Endothelial cell of umbilical vein (primary cell): Measurements from ENCODE around the gene CCDC61.

Experiments
- EZH2 ChIP-seq: IDR thresholded peaks from 2 replicates; pipeline ENCODE4 v1.6.1; 2012; ENCODE audit warnings: borderline replicate concordance, low read depth, mild to moderate bottlenecking, moderate library complexity, low read length, inconsistent platforms; ENCODE audit not compliant: severe bottlenecking
- FOS ChIP-seq: IDR thresholded peaks from 2 replicates; pipeline ENCODE4 v1.6.1; 2011; ENCODE audit warnings: mild to moderate bottlenecking, low read length, moderate library complexity, borderline replicate concordance; ENCODE audit not compliant: insufficient read depth
- JUN ChIP-seq: IDR thresholded peaks from 2 replicates; pipeline ENCODE4 v1.6.1; 2011; ENCODE audit warnings: borderline replicate concordance, low read depth; ENCODE audit not compliant: insufficient read length, insufficient read depth
- POLR2A ChIP-seq: IDR thresholded peaks from 2 replicates; pipeline ENCODE4 v1.6.1; 2012; ENCODE audit warnings: low read depth, mild to moderate bottlenecking, control low read depth, low read length
- POLR2AphosphoS5 ChIP-seq: IDR thresholded peaks from 2 replicates; pipeline ENCODE4 v1.6.1; 2012; ENCODE audit warnings: low read depth, mild to moderate bottlenecking, control low read depth, low read length, moderate library complexity; ENCODE audit not compliant: insufficient read depth
- TF ChIP-seq, protein P1 (sequence below), 2 donors: IDR thresholded peaks; 1 replicate in 1 of 2; 2 replicates in 1 of 2; pipeline ENCODE4 v1.5.1; 2011; ENCODE audit warnings: low read length in 2 of 2, mild to moderate bottlenecking in 2 of 2, moderate library complexity in 2 of 2, control low read depth in 1 of 2, inconsistent platforms in 1 of 2, low read depth in 1 of 2; ENCODE audit not compliant: insufficient read depth in 1 of 2; ENCODE audit errors: extremely low read depth in 1 of 2

DNA sequence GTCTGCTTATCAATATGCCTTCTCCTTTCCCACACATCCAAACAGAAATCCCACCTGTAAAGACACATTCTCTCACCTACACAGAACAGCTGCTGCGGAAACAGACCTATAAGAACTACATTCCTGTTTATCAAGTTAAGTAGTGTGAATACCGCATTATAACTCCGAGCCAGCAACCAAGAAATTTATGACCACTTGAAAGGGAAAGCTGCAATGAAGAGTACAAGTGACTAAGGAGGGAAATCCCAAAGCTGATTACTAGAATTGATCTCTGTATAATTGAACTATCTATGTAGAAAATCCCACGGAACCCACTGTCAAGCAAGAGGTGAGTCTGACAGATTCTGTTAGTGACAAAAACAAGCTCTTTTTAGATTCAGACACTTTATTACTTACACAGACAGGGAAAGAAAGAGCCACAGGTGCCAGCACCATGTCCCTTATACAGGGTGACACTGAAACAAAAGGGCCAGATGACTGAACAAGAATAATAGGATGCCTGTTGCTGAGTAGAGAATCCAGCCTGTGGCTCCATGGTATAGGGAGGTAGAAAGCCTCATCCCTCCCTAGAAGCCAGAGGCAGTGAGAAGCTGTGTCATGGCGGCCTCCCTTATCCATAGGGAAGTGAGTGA, 47.1 kb downstream of the CCDC61 start:
- TF ChIP-seq, protein P1, sequence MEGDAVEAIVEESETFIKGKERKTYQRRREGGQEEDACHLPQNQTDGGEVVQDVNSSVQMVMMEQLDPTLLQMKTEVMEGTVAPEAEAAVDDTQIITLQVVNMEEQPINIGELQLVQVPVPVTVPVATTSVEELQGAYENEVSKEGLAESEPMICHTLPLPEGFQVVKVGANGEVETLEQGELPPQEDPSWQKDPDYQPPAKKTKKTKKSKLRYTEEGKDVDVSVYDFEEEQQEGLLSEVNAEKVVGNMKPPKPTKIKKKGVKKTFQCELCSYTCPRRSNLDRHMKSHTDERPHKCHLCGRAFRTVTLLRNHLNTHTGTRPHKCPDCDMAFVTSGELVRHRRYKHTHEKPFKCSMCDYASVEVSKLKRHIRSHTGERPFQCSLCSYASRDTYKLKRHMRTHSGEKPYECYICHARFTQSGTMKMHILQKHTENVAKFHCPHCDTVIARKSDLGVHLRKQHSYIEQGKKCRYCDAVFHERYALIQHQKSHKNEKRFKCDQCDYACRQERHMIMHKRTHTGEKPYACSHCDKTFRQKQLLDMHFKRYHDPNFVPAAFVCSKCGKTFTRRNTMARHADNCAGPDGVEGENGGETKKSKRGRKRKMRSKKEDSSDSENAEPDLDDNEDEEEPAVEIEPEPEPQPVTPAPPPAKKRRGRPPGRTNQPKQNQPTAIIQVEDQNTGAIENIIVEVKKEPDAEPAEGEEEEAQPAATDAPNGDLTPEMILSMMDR (IDR thresholded peaks at IDR 0.05; ENCODE audit: extremely low read depth in 1 of 2, insufficient read depth in 1 of 2, low read depth in 1 of 2, low read length in 2 of 2): no peak
- no peak for TF ChIP-seq EZH2
- TF ChIP-seq POLR2AphosphoS5: no peak
- TF ChIP-seq POLR2A: no peak
- TF ChIP-seq JUN: no peak
- no peak for TF ChIP-seq FOS
